H9 (cell line): ENCODE measurements around the gene RMDN2. TPM values are rescaled to one million over a fixed set of nuclear protein-coding genes. Genes with fewer than 3 reads are reported as not detected.
"Not testable (repeated sequence)": the region's sequence is repeated elsewhere in the genome, so short reads cannot be mapped to it uniquely, and the experiment has no call there.

ENCODE experiments used
- DNase-seq: peaks from one replicate; pipeline ENCODE4 v3.0.0-alpha.2; 2017
- H2AFZ ChIP-seq: one replicate; pipeline ENCODE4 v1.6.1; 2013; ENCODE audit warnings: mild to moderate bottlenecking, low read length, control low read depth, moderate library complexity
- H2AK5ac ChIP-seq: 2 replicates; pipeline ENCODE4 v1.6.1; 2013; ENCODE audit warnings: low read length, control low read depth, mixed read lengths; ENCODE audit not compliant: insufficient read length
- H2BK120ac ChIP-seq: one replicate; pipeline ENCODE4 v1.6.1; 2013; ENCODE audit warnings: low read depth, mild to moderate bottlenecking, low read length, control low read depth, inconsistent platforms; ENCODE audit not compliant: poor library complexity, severe bottlenecking
- H2BK12ac ChIP-seq: 2 replicates; pipeline ENCODE4 v1.6.1; 2013; ENCODE audit warnings: low read length, control low read depth, mixed read lengths, low read depth; ENCODE audit not compliant: insufficient read length
- H2BK15ac ChIP-seq: 2 replicates; pipeline ENCODE4 v1.6.1; 2013; ENCODE audit warnings: low read depth, low read length, control low read depth
- H2BK20ac ChIP-seq: one replicate; pipeline ENCODE4 v1.6.1; 2013; ENCODE audit warnings: low read depth, mild to moderate bottlenecking, low read length, control low read depth, inconsistent platforms; ENCODE audit not compliant: poor library complexity, severe bottlenecking
- H2BK5ac ChIP-seq: 2 replicates; pipeline ENCODE4 v1.6.1; 2013; ENCODE audit warnings: low read length, control low read depth, mixed read lengths; ENCODE audit not compliant: insufficient read length
- H3K14ac ChIP-seq: 2 replicates; pipeline ENCODE4 v1.6.1; 2013; ENCODE audit warnings: low read length, control low read depth; ENCODE audit not compliant: insufficient read depth
- H3K18ac ChIP-seq: 2 replicates; pipeline ENCODE4 v1.6.1; 2013; ENCODE audit warnings: low read depth, mild to moderate bottlenecking, mixed read lengths, low read length, control low read depth; ENCODE audit not compliant: insufficient read length
- H3K23ac ChIP-seq: 2 replicates; pipeline ENCODE4 v1.6.1; 2013; ENCODE audit warnings: low read length, control low read depth, mixed read lengths, low read depth; ENCODE audit not compliant: insufficient read length
- H3K23me2 ChIP-seq: 2 replicates; pipeline ENCODE4 v1.6.1; 2013; ENCODE audit warnings: low read depth, mild to moderate bottlenecking, mixed read lengths, low read length, control low read depth; ENCODE audit not compliant: insufficient read length, poor library complexity, severe bottlenecking
- H3K27ac ChIP-seq: 2 replicates; pipeline ENCODE4 v1.5.1; 2013; ENCODE audit warnings: low read length, control low read depth, mixed read lengths, low read depth; ENCODE audit not compliant: insufficient read length
- H3K27me3 ChIP-seq: 2 replicates; pipeline ENCODE4 v1.6.1; 2013; ENCODE audit warnings: low read length, control low read depth, inconsistent platforms; ENCODE audit not compliant: insufficient read depth
- H3K4ac ChIP-seq: 2 replicates; pipeline ENCODE4 v1.6.1; 2013; ENCODE audit warnings: low read depth, mild to moderate bottlenecking, control low read depth, inconsistent platforms, low read length, moderate library complexity
- H3K4me1 ChIP-seq: 2 replicates; pipeline ENCODE4 v1.6.1; 2013; ENCODE audit warnings: low read length, control low read depth, inconsistent platforms; ENCODE audit not compliant: insufficient read depth
- H3K4me2 ChIP-seq: 2 replicates; pipeline ENCODE4 v1.6.1; 2013; ENCODE audit warnings: low read length, control low read depth, mixed read lengths; ENCODE audit not compliant: insufficient read length, insufficient read depth
- H3K56ac ChIP-seq: 2 replicates; pipeline ENCODE4 v1.6.1; 2013; ENCODE audit warnings: low read depth, mild to moderate bottlenecking, mixed read lengths, low read length, control low read depth; ENCODE audit not compliant: insufficient read length
- H3K79me1 ChIP-seq: 2 replicates; pipeline ENCODE4 v1.6.1; 2013; ENCODE audit warnings: low read depth, mild to moderate bottlenecking, moderate library complexity, low read length, control low read depth, inconsistent platforms; ENCODE audit not compliant: insufficient read depth, poor library complexity, severe bottlenecking
- H3K79me2 ChIP-seq: 2 replicates; pipeline ENCODE4 v1.6.1; 2013; ENCODE audit warnings: low read length, control low read depth, inconsistent platforms; ENCODE audit not compliant: insufficient read depth
- H3K9ac ChIP-seq: 2 replicates; pipeline ENCODE4 v1.6.1; 2013; ENCODE audit warnings: low read length, control low read depth, mixed read lengths; ENCODE audit not compliant: insufficient read length; ENCODE audit errors: extremely low read depth
- H3K9me3 ChIP-seq: one replicate; pipeline ENCODE4 v1.6.1; 2013; ENCODE audit warnings: low read depth, low read length, inconsistent platforms; ENCODE audit not compliant: control insufficient read depth
- H3T11ph ChIP-seq: one replicate; pipeline ENCODE4 v1.6.1; 2013; ENCODE audit warnings: mild to moderate bottlenecking, low read length, control low read depth, inconsistent platforms
- H4K20me1 ChIP-seq: one replicate; pipeline ENCODE4 v1.6.1; 2013; ENCODE audit not compliant: control insufficient read depth, insufficient read length, insufficient read depth
- H4K5ac ChIP-seq: 2 replicates; pipeline ENCODE4 v1.6.1; 2013; ENCODE audit warnings: low read depth, mild to moderate bottlenecking, mixed read lengths, low read length, control low read depth; ENCODE audit not compliant: insufficient read length
- H4K8ac ChIP-seq: replicated peaks from 2 replicates; pipeline ENCODE4 v1.6.1; 2013; ENCODE audit warnings: low read length, control low read depth, mixed read lengths, low read depth; ENCODE audit not compliant: insufficient read length
- H4K91ac ChIP-seq: 2 replicates; pipeline ENCODE4 v1.6.1; 2013; ENCODE audit warnings: low read depth, mild to moderate bottlenecking, moderate library complexity, mixed read lengths, low read length, control low read depth; ENCODE audit not compliant: insufficient read length
- H3K27ac Mint-ChIP-seq, 3 experiments: 2 replicates in 2 of 3; 3 replicates in 1 of 3; pipeline ENCODE4 v1.8.0; 2020 to 2021; ENCODE audit warnings: mixed read lengths in 3 of 3, mild to moderate bottlenecking in 1 of 3, moderate library complexity in 1 of 3
- H3K27me3 Mint-ChIP-seq: 2 replicates; pipeline ENCODE4 v1.8.0; 2021; ENCODE audit warnings: low read depth, mild to moderate bottlenecking, moderate library complexity, mixed read lengths
- H3K36me3 Mint-ChIP-seq, 3 experiments: 2 replicates in 2 of 3; 3 replicates in 1 of 3; pipeline ENCODE4 v1.8.0; 2020 to 2021; ENCODE audit warnings: low read depth in 3 of 3, mixed read lengths in 3 of 3; ENCODE audit not compliant: insufficient read depth in 1 of 3
- H3K4me1 Mint-ChIP-seq, 2 experiments: 2 replicates each; pipeline ENCODE4 v1.8.0; 2020; ENCODE audit warnings: mixed read lengths in 2 of 2
- H3K4me3 Mint-ChIP-seq, 2 experiments: 2 replicates in 1 of 2; 3 replicates in 1 of 2; pipeline ENCODE4 v1.8.0; 2020 to 2021; ENCODE audit warnings: mild to moderate bottlenecking in 2 of 2, mixed read lengths in 2 of 2, moderate library complexity in 1 of 2
- H3K9me3 Mint-ChIP-seq, 2 experiments: 2 replicates in 1 of 2; 3 replicates in 1 of 2; pipeline ENCODE4 v1.8.0; 2020; ENCODE audit warnings: mild to moderate bottlenecking in 2 of 2, mixed read lengths in 2 of 2, moderate library complexity in 1 of 2
- WGBS: extraction: QIAGEN DNeasy Blood & Tissue Kit; methylation state at CpG from one replicate; pipeline ENCODE4 v1.1.7; 2013; ENCODE audit warnings: missing lambda C conversion rate, low lambda C conversion rate, mixed read lengths; ENCODE audit not compliant: insufficient read length; ENCODE audit errors: extremely low coverage; 5-methylcytosine and 5-hydroxymethylcytosine counted together
- total RNA-seq: library from RNA; stranded (reverse); gene quantifications from 2 replicates; pipeline ENCODE4 v1.2.1, GENCODE V29; 2021

Gene RMDN2
- total RNA-seq, 1 experiment from 2014 or later = 2.8 TPM

DNA sequence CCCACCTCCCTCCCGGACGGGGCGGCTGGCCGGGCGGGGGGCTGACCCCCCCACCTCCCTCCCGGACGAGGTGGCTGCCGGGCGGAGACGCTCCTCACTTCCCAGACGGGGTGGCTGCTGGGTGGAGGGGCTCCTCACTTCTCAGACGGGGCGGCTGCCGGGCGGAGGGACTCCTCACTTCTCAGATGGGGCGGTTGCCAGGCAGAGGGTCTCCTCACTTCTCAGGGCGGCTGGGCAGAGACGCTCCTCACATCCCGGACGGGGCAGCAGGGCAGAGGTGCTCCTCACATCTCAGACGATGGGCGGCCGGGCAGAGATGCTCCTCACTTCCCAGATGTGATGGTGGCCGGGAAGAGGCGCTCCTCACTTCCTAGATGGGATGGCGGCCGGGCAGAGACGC, 7.8 kb downstream of the RMDN2 start:
- H3K4me2 ChIP-seq, H3T11ph ChIP-seq, H2BK15ac ChIP-seq, H2AK5ac ChIP-seq, H4K91ac ChIP-seq, H3K79me1 ChIP-seq, H3K23ac ChIP-seq, H3K27me3 Mint-ChIP-seq, H3K14ac ChIP-seq, H3K79me2 ChIP-seq, H2BK12ac ChIP-seq, H3K4ac ChIP-seq, H3K18ac ChIP-seq, H2AFZ ChIP-seq, H3K9me3 ChIP-seq, H4K8ac ChIP-seq, H3K56ac ChIP-seq, H3K27me3 ChIP-seq, H2BK20ac ChIP-seq, H3K4me1 ChIP-seq, H2BK120ac ChIP-seq, H3K23me2 ChIP-seq, H4K5ac ChIP-seq, H3K4me3 Mint-ChIP-seq, H3K9ac ChIP-seq, H2BK5ac ChIP-seq, DNase-seq, H3K27ac ChIP-seq, H4K20me1 ChIP-seq, H3K4me1 Mint-ChIP-seq, H3K27ac Mint-ChIP-seq: not testable (repeated sequence)
- H3K9me3 Mint-ChIP-seq = peaks cover 14 to 19% of the 10 kb centered on the region in 2 experiments
- peaks cover 9 to 24% (median 17%) of the 10 kb centered on the region in 3 experiments for H3K36me3 Mint-ChIP-seq
- no CpG with 5 or more reads among the region's 28 CpGs for WGBS
